Stimulated activated CD4-positive, alpha-beta T cell treated with anti-CD3 and anti-CD28 coated beads, Interleukin-4, amount 100 ng/mL, for 4 hours (primary cell): ENCODE measurements around the gene PEAR1.
A peak's percentile ranks its signal among the peaks of the same experiment; 100 is the strongest.

Experiments used
- DNase-seq, 2 experiments: peaks; one replicate each; pipeline ENCODE4 v3.0.0-alpha.2; 2020

The PEAR1 gene

GRCh38 chr1:156893048-156893953 is at the start of gene PEAR1:
PEAR1 (plus strand) TSS chr1:156893718; CDS start chr1:156903927, 10,209 bp downstream.
- no peak for DNase-seq

- no peak for DNase-seq
Observed at GRCh38 chr1:156844102-156844501, 49.4 kb upstream of the PEAR1 start.

GRCh38 chr1:156844638-156845037 is 48.9 kb upstream of the PEAR1 start:
- DNase-seq, result no peak

- DNase-seq, result peak; percentile 28 to 36
Observed at GRCh38 chr1:156845055-156845952, 48.2 kb upstream of the PEAR1 start.

GRCh38 chr1:156845953-156846545 is 47.5 kb upstream of the PEAR1 start:
- no peak for DNase-seq

- no peak for DNase-seq
Observed at GRCh38 chr1:156846643-156847042, 46.9 kb upstream of the PEAR1 start.

- no peak for DNase-seq
Observed at GRCh38 chr1:156847591-156848460, 45.7 kb upstream of the PEAR1 start.

- peak; percentile 44 to 59 for DNase-seq
Observed at GRCh38 chr1:156848461-156849150, 44.9 kb upstream of the PEAR1 start.

- DNase-seq, result no peak
Observed at GRCh38 chr1:156849151-156849496, 44.4 kb upstream of the PEAR1 start.

- DNase-seq, result no peak
Observed at GRCh38 chr1:156851779-156852417, 41.6 kb upstream of the PEAR1 start.

- no peak for DNase-seq
Observed at GRCh38 chr1:156852418-156852874, 41.1 kb upstream of the PEAR1 start.

GRCh38 chr1:156853761-156854160 is 39.8 kb upstream of the PEAR1 start:
- no peak for DNase-seq

- no peak for DNase-seq
Observed at GRCh38 chr1:156854634-156855033, 38.9 kb upstream of the PEAR1 start.

- DNase-seq, result no peak
Observed at GRCh38 chr1:156856282-156856785, 37.2 kb upstream of the PEAR1 start.

- no peak for DNase-seq
Observed at GRCh38 chr1:156857532-156857931, 36.0 kb upstream of the PEAR1 start.

GRCh38 chr1:156858555-156858956 is 35.0 kb upstream of the PEAR1 start:
- DNase-seq, result no peak

- DNase-seq, result no peak
Observed at GRCh38 chr1:156858959-156859522, 34.5 kb upstream of the PEAR1 start, which contains the start of gene INSRR. INSRR (minus strand) TSS chr1:156859117; CDS start chr1:156858621, 496 bp downstream.

- peak; percentile 5 to 15 for DNase-seq
Observed at GRCh38 chr1:156859523-156860112, 33.9 kb upstream of the PEAR1 start.

GRCh38 chr1:156860113-156860627 is 33.3 kb upstream of the PEAR1 start:
- peak; percentile 48 to 62 for DNase-seq
